HG03565 (cell line): ENCODE data around the gene ITGB2.
"Not testable (repeated sequence)": the region's sequence is repeated elsewhere in the genome, so short reads cannot be mapped to it uniquely, and the experiment has no call there.

ENCODE experiments used
- ATAC-seq: cut with Tn5 transposase; IDR thresholded peaks from one replicate; pipeline ENCODE4 v1.9.1; 2021; ENCODE audit warnings: mild to moderate bottlenecking, moderate library complexity; ENCODE audit not compliant: unreplicated experiment

Gene ITGB2

DNA sequence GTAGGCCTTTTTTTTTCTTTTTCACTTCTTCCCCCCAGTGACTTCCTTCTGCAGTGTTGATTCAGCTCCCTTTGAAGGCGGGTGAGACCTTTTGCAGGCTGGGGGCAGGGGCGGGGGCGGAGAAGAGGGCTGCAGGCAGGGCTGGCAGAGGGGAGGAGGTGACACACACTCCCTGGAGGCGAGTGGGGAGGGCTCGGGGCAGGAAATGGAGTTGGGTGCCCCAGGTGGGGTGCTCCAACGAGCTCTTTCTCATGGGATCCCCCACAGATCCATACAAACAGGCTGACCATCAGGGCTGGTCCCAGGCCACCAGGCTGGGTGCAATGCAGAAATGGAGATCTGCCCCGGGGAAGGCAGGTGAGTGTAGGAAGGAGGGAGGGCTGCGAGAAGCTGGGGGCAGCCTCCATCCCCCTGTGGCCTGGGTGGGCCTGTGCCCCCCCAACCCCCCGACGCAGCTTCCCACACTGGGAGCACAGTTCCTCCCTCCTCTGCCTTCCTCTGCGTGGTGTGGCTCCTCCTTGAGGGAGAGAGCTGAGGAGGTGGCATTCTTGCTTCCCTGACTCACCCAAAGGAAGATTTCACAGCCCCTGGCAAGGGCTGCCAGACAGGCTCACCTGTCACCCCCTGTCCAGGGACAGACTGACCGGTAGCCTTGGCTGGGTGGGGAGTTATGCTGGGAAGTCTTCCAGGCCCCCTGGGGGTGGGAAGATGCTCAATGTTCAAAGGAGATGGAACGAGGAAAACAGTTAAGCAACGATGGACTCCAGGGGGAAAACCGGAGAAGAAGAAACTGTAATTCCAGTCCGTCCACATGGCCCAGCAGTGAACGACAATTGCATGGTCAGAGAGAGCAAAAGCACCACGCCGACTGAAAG is 7.1 kb upstream of the ITGB2 start:
- no peak for ATAC-seq

DNA sequence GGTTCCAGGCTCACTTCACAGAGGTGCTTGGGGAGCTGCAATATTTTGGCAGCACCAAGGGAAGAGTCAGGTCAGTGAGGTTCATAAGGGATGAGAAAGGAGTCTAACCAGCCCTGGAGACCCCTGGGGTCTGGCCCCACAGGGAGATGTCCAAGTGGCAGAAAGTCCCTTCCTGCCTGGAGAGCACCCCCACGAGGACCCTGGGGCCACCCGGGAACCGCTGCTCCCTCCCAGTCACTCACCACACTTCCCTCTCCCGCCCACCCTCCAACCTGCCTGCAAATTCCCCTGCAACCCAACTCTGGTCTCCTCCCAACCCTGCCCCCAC is 6.5 kb upstream of the ITGB2 start:
- no peak for ATAC-seq

- ATAC-seq: no peak
Observed at GRCh38 chr21:44926331-44927101, 5.8 kb upstream of the ITGB2 start.

DNA sequence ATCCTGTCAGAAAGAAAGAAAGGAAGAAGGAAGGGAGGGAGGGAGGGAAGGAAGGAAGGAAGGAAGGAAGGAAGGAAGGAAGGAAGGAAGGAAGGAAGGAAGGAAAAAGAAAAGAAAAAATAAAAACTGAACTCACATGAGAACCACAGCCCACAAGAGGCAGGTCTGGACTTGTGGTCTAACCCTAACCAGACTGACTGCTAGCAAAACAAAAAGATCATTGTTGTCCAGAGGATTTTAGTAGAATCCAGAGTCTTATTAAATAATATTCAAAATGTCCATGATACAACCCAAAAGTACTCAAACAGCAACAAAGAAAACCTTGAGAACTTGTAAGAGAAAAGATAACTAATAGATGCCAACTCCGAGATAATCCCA is 4.7 kb upstream of the ITGB2 start:
- ATAC-seq: no peak

DNA sequence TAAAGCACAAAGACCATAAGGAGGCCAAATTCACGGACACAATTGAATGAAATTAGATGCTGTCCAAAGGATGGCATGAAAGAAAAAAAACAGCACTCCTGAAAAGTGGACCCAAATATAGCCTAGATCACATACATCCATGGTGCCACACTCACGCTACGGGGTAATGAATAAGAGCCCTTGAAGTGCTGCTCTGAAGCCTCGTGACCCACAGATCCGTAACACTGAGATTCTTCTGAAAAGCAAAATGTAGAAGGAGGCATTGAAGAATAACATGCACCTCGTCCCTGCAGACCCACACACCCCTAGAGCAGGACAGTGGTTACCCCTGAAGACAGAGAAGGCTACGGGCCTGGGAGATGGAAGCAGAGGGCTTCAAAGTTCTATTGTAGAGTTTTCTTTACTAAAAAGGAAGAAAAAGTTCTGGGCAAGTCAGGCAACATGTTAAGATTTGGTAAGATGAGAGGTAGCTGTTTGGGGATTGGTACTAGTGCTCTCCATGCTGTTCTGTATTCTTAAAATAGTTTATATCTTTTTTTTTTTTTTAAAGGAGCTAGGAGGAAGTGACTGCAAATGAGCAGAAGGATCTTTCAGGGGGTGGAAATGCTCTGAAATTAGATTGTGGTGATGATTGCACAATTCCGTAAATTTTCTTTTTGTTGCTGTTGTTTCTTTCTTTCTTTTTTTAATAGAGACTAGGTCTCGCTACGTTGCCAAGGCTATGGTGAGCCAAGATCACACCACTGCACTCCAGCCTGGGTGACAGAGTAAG is 4.1 kb upstream of the ITGB2 start:
- no peak for ATAC-seq

DNA sequence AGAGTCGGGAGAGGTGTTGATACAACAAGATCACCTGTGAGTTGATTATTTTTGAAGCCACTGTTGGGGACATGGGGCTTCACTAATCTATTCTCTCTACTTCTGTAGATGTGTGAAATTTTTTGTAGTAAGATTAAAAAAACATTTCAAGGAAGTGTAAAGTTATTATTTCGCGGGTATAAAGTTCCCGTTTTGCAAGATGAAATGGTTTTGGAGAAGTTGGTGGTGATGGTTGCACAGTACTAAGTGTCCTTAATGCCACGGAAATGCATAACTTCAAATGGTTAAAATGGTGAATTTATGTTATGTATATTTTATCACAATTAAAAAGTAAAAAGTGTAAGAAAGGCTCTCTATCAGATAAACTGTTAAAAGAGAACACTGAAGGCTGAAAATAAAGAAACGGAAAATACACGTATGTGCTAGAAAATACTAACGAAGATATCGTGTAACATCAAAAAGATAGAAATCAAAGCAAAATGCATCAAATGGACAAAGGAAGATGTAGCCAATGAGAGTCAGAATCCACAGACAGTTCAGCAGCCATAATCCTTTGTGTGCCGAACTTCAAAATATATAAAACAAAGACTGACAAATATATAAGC is 2.9 kb upstream of the ITGB2 start:
- ATAC-seq: no peak

DNA sequence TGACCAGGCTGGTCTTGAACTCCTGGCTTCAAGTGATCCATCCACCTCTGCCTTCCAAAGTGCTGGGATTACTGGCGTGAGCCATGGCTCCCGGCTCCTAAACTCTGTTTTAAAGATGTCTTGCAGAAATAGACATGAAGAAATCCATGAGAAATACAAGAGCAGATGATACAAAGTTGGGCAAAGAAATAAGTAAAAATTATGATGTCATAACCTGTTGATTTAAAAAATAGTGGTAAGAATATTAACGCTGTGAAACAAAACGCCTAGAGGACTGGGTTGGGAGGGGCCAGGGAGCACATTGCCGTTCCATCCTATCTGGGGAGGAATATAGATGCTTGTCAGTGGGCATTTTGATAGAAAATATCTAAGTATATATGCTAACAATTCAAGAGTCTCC is 1.2 kb upstream of the ITGB2 start:
- ATAC-seq: no peak

- no peak for ATAC-seq
Observed at GRCh38 chr21:44919913-44920693, 596 bp downstream of the ITGB2 start.

GRCh38 chr21:44919111-44919912 is 1.4 kb downstream of the ITGB2 start:
- ATAC-seq: no peak

DNA sequence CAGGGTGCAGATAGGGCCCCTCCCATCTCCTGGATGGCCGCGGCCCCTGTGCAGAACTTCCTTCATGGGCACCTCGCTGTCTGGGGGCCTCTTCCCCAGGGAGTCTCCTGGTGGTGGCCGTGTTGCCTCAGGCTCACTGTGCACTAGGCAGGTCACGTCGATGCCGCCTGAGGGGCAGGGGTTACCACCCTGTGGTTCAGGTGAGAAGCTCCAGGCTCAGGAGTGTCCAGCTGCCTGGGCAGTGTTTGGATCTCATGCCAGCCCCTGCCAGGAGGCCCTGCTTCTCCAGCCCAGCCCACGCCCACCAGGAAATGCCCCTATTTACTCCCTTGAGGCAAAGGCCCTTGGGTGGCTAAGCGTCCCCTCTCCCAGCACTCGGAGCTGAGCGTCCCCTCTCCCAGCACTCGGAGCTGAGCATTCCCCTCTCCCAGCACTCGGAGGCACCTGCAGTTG is 2.1 kb downstream of the ITGB2 start:
- ATAC-seq: no peak

- ATAC-seq: no peak
Observed at GRCh38 chr21:44918107-44918470, 2.6 kb downstream of the ITGB2 start.

- no peak for ATAC-seq
Observed at GRCh38 chr21:44917446-44918106, 3.1 kb downstream of the ITGB2 start.

- no peak for ATAC-seq
Observed at GRCh38 chr21:44916965-44917364, 3.7 kb downstream of the ITGB2 start.

DNA sequence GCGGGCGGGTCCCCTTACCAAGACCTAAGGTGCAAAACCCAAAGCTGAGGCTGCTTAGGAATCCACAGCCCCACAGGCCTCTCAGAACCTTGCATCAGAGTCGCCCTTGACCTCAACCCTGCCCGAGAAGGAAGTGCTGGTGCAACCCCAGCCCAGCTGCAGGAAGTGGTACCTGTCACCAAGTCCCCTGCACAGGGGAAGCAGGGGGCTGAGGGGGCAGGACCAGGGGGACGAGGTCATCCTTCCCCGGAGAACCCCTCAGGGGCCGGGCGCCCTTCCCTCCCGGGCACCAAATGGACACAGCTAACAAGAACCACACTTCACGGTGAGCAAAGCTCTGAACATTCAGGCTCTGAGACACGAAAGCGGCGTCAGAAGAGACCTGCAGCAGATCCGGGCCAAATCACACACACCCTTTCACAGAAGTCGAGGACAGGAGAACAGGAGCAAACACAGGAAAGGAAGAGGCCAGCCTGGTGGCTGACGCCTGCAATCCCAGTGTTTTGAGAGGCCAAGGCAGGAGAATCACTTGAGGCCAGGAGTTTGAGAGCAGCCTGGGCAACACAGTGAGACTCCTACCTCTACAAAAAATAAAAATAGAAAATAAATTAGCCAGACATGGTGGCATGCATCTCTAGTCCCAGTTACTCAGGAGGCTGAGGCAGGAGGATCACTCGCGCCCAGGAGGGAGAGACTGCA is 6.4 kb downstream of the ITGB2 start:
- no peak for ATAC-seq

- ATAC-seq: no peak
Observed at GRCh38 chr21:44913425-44914175, 7.1 kb downstream of the ITGB2 start.

DNA sequence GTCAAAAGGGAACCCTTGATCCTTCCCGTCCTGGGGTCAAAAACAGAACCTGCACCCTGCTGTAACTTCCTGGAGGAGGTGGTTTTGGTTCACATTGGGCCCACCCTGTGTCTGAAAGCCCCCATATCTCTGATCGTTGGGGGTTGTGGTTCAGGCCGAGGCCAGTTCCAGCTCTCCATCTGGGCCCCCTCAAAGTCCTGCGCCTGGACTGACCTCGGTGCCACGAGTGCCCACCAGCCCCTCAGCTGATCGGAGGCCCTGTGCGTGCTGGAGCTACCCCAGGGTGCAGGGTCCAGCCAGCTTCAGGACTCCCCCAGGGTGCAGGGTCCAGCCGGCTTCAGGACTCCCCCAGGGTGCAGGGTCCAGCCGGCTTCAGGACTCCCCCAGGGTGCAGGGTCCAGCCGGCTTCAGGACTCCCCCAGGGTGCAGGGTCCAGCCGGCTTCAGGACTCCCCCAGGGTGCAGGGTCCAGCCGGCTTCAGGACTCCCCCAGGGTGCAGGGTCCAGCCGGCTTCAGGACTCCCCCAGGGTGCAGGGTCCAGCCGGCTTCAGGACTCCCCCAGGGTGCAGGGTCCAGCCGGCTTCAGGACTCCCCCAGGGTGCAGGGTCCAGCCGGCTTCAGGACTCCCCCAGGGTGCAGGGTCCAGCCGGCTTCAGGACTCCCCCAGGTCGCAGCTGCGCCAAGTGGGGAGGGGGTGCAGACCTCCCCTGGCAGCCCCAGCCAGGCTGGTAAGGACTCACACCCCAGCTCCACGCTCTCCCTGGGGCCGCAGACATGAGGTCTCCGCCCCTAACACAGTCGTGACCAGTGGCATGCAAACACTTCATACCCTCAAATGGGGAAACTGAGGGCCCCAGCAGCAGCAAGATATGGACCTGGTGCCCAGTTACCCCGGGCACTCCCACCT is 7.9 kb downstream of the ITGB2 start:
- ATAC-seq: not testable (repeated sequence)

GRCh38 chr21:44912158-44912473 is 8.6 kb downstream of the ITGB2 start:
- ATAC-seq: no peak
